Mesodermal cell (in vitro differentiated cells): ENCODE measurements around the gene SH3BGRL3.

Experiments used
- H3K27ac ChIP-seq: 2 replicates; pipeline ENCODE4 v1.7.0; 2013; ENCODE audit warnings: mild to moderate bottlenecking, low read depth, low read length, moderate library complexity; ENCODE audit not compliant: severe bottlenecking
- H3K36me3 ChIP-seq: 2 replicates; pipeline ENCODE4 v1.7.1; 2013; ENCODE audit warnings: mild to moderate bottlenecking, low read length, moderate library complexity; ENCODE audit not compliant: control insufficient read depth, insufficient read depth
- H3K4me1 ChIP-seq: one replicate; pipeline ENCODE4 v1.7.1; 2013; ENCODE audit warnings: mild to moderate bottlenecking, low read length; ENCODE audit not compliant: insufficient read depth, control insufficient read depth, poor library complexity, severe bottlenecking
- H3K4me3 ChIP-seq: 2 replicates; pipeline ENCODE4 v1.7.0; 2013; ENCODE audit warnings: low read length, control low read depth, mild to moderate bottlenecking; ENCODE audit not compliant: insufficient read depth, poor library complexity, severe bottlenecking; ENCODE audit errors: extremely low read depth
- H3K9me3 ChIP-seq: 2 replicates; pipeline ENCODE4 v1.7.1; 2013; ENCODE audit warnings: mild to moderate bottlenecking, low read length, moderate library complexity; ENCODE audit not compliant: control insufficient read depth
- WGBS, 2 experiments: methylation state at CpG; one replicate each; pipeline ENCODE4 v1.1.5; 2013; ENCODE audit warnings: missing lambda C conversion rate in 2 of 2; ENCODE audit not compliant: insufficient coverage in 2 of 2; 5-methylcytosine and 5-hydroxymethylcytosine counted together

Gene SH3BGRL3

DNA sequence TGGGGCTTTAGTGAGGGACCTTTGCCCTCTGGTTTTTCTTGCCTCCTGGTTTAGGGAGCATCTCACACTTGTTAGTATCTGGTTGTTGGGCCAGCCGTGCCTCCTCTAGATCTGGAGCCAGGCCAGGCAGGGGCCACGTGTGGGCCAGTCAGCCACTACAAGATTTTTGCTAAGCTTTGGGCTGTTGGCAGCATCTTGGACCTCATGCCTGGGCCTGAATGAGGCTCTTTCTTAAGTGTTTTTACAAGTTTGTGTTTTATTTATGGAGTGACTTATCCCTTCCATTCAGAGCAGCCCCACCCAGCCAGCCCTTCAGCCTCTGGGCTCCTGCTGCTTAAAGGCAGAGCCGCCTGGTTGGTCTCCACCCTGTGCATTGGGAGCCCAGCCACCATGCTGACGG is 1.6 kb upstream of the SH3BGRL3 start:
- WGBS, 2 experiments = 89 to 100% methylated on average over 2 of the region's 4 CpGs
- no peak overlapping the region for H3K4me3 ChIP-seq
- H3K4me1 ChIP-seq = peaks cover 74% of the 10 kb centered on the region
- no peaks in the 10 kb centered on the region for H3K9me3 ChIP-seq
- H3K27ac ChIP-seq = peak overlapping the region; percentile 87
- peaks cover 69% of the 10 kb centered on the region for H3K36me3 ChIP-seq

GRCh38 chr1:26278724-26279455 is 996 bp upstream of the SH3BGRL3 start:
- Histone ChIP-seq H3K4me3 (peak overlapping the region; percentile 82), H3K4me1 (peaks cover 77% of the 10 kb centered on the region), H3K27ac (peak overlapping the region; percentile 87), H3K36me3 (peaks cover 69% of the 10 kb centered on the region), H3K9me3 (no peaks in the 10 kb centered on the region)
- WGBS, 2 experiments = 85 to 87% methylated on average over 7 of the region's 9 CpGs

- H3K4me3 ChIP-seq = peak overlapping the region; percentile 82
- 7 to 8% methylated on average over 12 of the region's 20 CpGs for WGBS, 2 experiments
- peak overlapping the region; percentile 87 for H3K27ac ChIP-seq
- no peaks in the 10 kb centered on the region for H3K9me3 ChIP-seq
- H3K36me3 ChIP-seq = peaks cover 60% of the 10 kb centered on the region
- H3K4me1 ChIP-seq = peaks cover 78% of the 10 kb centered on the region
These were observed 602 bp downstream of the SH3BGRL3 start for GRCh38 chr1:26280333-26281042.

DNA sequence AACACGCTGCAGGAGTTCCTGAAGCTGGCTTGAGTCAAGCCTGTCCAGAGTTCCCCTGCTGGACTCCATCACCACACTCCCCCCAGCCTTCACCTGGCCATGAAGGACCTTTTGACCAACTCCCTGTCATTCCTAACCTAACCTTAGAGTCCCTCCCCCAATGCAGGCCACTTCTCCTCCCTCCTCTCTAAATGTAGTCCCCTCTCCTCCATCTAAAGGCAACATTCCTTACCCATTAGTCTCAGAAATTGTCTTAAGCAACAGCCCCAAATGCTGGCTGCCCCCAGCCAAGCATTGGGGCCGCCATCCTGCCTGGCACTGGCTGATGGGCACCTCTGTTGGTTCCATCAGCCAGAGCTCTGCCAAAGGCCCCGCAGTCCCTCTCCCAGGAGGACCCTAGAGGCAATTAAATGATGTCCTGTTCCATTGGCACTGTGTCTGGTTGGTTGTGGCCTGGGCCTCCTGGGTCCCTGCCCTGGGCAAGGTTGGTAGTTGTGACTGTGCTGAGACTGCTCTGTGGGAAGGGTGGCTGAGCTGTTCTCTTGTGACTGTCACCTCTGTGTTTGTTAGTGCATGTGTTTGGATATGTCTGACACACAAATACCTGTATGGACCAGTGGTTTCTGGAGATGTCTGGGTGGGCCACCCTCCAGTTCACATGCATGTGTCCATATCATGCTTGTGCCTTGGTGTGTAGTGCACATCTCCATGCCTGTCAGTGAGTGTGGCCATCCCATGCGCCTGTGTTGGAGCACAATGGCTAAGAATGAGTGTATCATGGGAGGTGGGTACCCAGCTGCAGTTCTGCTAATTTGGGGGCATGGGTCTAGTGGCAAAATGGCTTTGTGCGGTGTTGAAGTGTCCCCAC is 1.4 kb downstream of the SH3BGRL3 start:
- H3K27ac ChIP-seq = peak overlapping the region; percentile 45
- peaks cover 71% of the 10 kb centered on the region for H3K4me1 ChIP-seq
- H3K36me3 ChIP-seq = peaks cover 60% of the 10 kb centered on the region
- no peaks in the 10 kb centered on the region for H3K9me3 ChIP-seq
- H3K4me3 ChIP-seq = peak overlapping the region; percentile 82
- 97 to 100% methylated on average over 5 of the region's 5 CpGs for WGBS, 2 experiments

GRCh38 chr1:26281971-26282370 is 2.1 kb downstream of the SH3BGRL3 start:
- WGBS, 2 experiments = 15 to 22% methylated on average over 9 to 11 of the region's 15 CpGs
- H3K4me3 ChIP-seq = peak overlapping the region; percentile 82
- peaks cover 53% of the 10 kb centered on the region for H3K36me3 ChIP-seq
- H3K4me1 ChIP-seq = peaks cover 65% of the 10 kb centered on the region
- H3K9me3 ChIP-seq = no peaks in the 10 kb centered on the region
- H3K27ac ChIP-seq = peak overlapping the region; percentile 45

GRCh38 chr1:26282401-26282918 is 2.6 kb downstream of the SH3BGRL3 start:
- 81 to 91% methylated on average over 10 to 15 of the region's 22 CpGs for WGBS, 2 experiments
- H3K4me1 ChIP-seq = peaks cover 60% of the 10 kb centered on the region
- H3K27ac ChIP-seq = no peak overlapping the region
- H3K9me3 ChIP-seq = no peaks in the 10 kb centered on the region
- peak overlapping the region; percentile 2 for H3K4me3 ChIP-seq
- peaks cover 48% of the 10 kb centered on the region for H3K36me3 ChIP-seq

- Histone ChIP-seq H3K36me3 (peaks cover 39% of the 10 kb centered on the region), H3K4me1 (peaks cover 51% of the 10 kb centered on the region), H3K9me3 (no peaks in the 10 kb centered on the region), H3K4me3 (no peak overlapping the region), H3K27ac (peak overlapping the region; percentile 29)
- 94 to 98% methylated on average over 2 to 4 of the region's 4 CpGs for WGBS, 2 experiments
These were observed 3.5 kb downstream of the SH3BGRL3 start for GRCh38 chr1:26283279-26283853.

DNA sequence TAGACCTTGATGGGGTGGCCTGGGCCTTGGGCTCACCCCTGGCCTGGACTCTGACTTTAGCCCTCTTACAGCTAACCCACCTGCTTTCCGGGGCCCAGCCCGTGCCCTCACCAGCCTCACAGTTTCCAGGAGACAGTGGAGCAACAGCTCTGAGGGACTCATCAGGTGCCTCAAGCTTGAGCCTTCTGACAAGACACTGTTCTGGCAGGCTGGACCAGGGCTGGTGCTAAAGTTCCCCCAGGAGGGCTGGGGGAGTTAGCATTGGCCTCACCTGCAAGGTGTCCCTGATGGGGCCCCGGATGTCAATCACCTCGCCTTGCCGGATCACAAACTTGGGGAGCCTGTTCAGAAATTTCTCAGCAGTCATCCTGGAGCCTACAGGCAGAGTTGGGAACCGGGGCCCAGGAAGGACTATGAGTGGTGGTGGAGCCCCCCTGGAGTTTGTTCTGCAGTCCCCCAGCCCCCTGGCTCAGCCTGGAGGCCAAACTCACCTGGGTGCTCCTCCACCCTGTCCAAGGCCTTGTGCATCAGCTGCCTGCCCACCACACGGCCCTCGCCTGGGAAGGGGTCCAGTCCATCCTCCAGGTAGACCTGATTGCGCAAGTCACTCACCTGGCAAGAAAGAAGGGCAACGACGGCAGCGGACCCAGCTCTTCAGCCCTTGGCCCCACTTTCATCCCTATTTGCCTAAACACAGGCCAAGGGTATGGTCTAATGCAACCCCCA is 4.1 kb downstream of the SH3BGRL3 start:
- Histone ChIP-seq H3K4me1 (peaks cover 45% of the 10 kb centered on the region), H3K27ac (peak overlapping the region; percentile 76), H3K4me3 (no peak overlapping the region), H3K36me3 (peaks cover 33% of the 10 kb centered on the region), H3K9me3 (no peaks in the 10 kb centered on the region)
- WGBS, 2 experiments = 94 to 96% methylated on average over 9 to 11 of the region's 12 CpGs

DNA sequence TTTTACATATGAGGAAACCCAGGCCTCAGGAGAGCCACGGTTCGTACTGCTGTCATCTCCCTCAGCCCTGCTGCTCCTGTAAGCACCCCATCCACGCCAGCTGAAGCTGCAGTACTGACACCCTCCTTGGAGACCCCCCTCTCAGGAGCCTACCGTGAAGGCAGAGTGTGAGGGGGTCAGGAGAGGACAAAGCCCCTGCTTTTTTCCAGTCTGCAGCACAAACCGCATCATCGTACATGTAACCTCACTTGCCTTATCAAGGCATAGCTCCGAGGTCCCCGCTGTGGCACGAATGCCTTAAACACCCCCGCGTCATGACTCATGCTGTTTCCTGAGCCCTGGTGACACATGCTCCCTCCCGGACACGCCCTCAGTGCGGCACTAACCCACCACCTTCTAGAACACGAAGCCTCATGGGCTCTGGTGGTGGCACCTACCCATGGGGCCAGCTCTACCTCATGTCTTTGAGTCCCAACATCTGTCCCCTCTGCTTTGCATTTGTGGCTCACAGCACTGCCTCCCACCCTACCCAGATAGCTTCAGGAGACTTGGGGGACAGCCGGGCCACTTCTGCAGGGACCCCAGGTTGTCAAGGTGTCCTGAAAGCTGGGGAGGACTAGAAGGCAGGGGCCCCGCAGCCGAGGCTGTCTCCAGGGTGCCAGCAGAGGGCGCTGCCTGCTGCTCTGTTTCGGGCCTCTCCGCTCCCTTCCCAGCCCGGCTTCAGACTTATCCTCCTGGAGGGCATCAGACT is 4.9 kb downstream of the SH3BGRL3 start:
- Histone ChIP-seq H3K36me3 (peaks cover 31% of the 10 kb centered on the region), H3K4me3 (no peak overlapping the region), H3K27ac (peak overlapping the region; percentile 76), H3K4me1 (peaks cover 40% of the 10 kb centered on the region), H3K9me3 (no peaks in the 10 kb centered on the region)
- WGBS, 2 experiments = 40 to 52% methylated on average over 14 to 20 of the region's 22 CpGs
